ENCODE results near the gene MAGT1.
"Not testable (repeated sequence)": the region's sequence is repeated elsewhere in the genome, so short reads cannot be mapped to it uniquely, and the experiment has no call there.

Gene MAGT1

GRCh38 chrX:77821989-77822388 is 73.2 kb downstream of the MAGT1 start:
- DNase-seq: not testable (repeated sequence)

- no peak for DNase-seq
Observed at GRCh38 chrX:77820091-77820727, 75.0 kb downstream of the MAGT1 start.

GRCh38 chrX:77814210-77814609 is 81.0 kb downstream of the MAGT1 start:
- DNase-seq: no peak

GRCh38 chrX:77802201-77802600 is 93.0 kb downstream of the MAGT1 start:
- DNase-seq: no peak

GRCh38 chrX:77795124-77795523 is 100.1 kb downstream of the MAGT1 start:
- no peak for DNase-seq

- no peak for DNase-seq
Observed at GRCh38 chrX:77793946-77794345, 101.3 kb downstream of the MAGT1 start.

GRCh38 chrX:77788050-77788449 is 107.2 kb downstream of the MAGT1 start:
- no peak for DNase-seq

GRCh38 chrX:77786365-77786680 is 108.9 kb downstream of the MAGT1 start:
- no peak for DNase-seq

GRCh38 chrX:77785486-77786364 is 109.5 kb downstream of the MAGT1 start, which contains the start of gene ATRX:
Gene ATRX (minus strand): TSS chrX:77786216. CDS start chrX:77786001, 215 bp downstream.
- peak; percentile 77 for DNase-seq

GRCh38 chrX:77779695-77780094 is 115.5 kb downstream of the MAGT1 start:
- no peak for DNase-seq

GRCh38 chrX:77776659-77777058 is 118.6 kb downstream of the MAGT1 start:
- no peak for DNase-seq
